OCI-LY7 (cell line): ENCODE measurements around the gene SORBS2. TPM values are rescaled to one million over a fixed set of nuclear protein-coding genes. Genes with fewer than 3 reads are reported as not detected.
"Not testable (repeated sequence)": the region's sequence is repeated elsewhere in the genome, so short reads cannot be mapped to it uniquely, and the experiment has no call there.

Source experiments
- BruUV-seq: library from RNA; stranded (reverse); fragments of 400-500 nt; replicated peaks from 2 replicates; lab custom pipeline; 2021; lab: Mats Ljungman, UMichigan
- CTCF ChIA-PET: fragments of 300-600 bp; sonication (Branson Sonifier 250); formaldehyde crosslinking; loops from one replicate; lab custom pipeline; 2022; ENCODE audit warnings: antibody characterized with exemption; ENCODE audit not compliant: unreplicated experiment; lab: Charles Lee
- POLR2A ChIA-PET: fragments of 300-600 bp; sonication (Branson Sonifier 250); formaldehyde crosslinking; loops from one replicate; lab custom pipeline; 2022; ENCODE audit warnings: antibody characterized with exemption; lab: Charles Lee
- DNase-seq: peaks from one replicate; pipeline ENCODE4 v3.0.0-alpha.2; 2015; ENCODE audit warnings: low spot score
- H2AFZ ChIP-seq: fragments of 200-600 bp; sonication (generic), shearing (Covaris generic); 2 replicates; pipeline ENCODE4 v1.6.1; 2014; ENCODE audit warnings: mild to moderate bottlenecking, antibody characterized with exemption, low read length, moderate library complexity
- H3K27ac ChIP-seq: fragments of 200-600 bp; sonication (generic); 2 replicates; pipeline ENCODE4 v1.5.1; 2014; ENCODE audit warnings: mixed run types, low read depth, mild to moderate bottlenecking, moderate library complexity, low read length, inconsistent platforms; ENCODE audit not compliant: poor library complexity, severe bottlenecking
- H3K36me3 ChIP-seq: fragments of 200-600 bp; sonication (generic); 2 replicates; pipeline ENCODE4 v1.6.1; 2014; ENCODE audit warnings: mild to moderate bottlenecking, antibody characterized with exemption, low read length, moderate library complexity, mixed read lengths; ENCODE audit not compliant: insufficient read depth
- H3K4me1 ChIP-seq: fragments of 200-600 bp; sonication (generic); 2 replicates; pipeline ENCODE4 v1.5.1; 2014; ENCODE audit warnings: mild to moderate bottlenecking, low read length; ENCODE audit not compliant: insufficient read depth, poor library complexity, severe bottlenecking
- H3K4me2 ChIP-seq: fragments of 200-600 bp; sonication (generic); 2 replicates; pipeline ENCODE4 v1.6.1; 2014; ENCODE audit warnings: mild to moderate bottlenecking, low read length
- H3K4me3 ChIP-seq: fragments of 200-600 bp; sonication (generic); 2 replicates; pipeline ENCODE4 v1.5.1; 2014; ENCODE audit warnings: mild to moderate bottlenecking, low read depth, low read length; ENCODE audit not compliant: poor library complexity, severe bottlenecking
- H3K79me2 ChIP-seq: fragments of 200-600 bp; sonication (generic); 2 replicates; pipeline ENCODE4 v1.6.1; 2016; ENCODE audit warnings: low read depth, mild to moderate bottlenecking, low read length, moderate library complexity, mixed read lengths; ENCODE audit not compliant: insufficient read depth
- H3K9me2 ChIP-seq: fragments of 200-600 bp; sonication (generic); 2 replicates; pipeline ENCODE4 v1.6.1; 2016; ENCODE audit warnings: mild to moderate bottlenecking, low read length, mixed read lengths; ENCODE audit not compliant: insufficient read depth
- H3K9me3 ChIP-seq: fragments of 200-600 bp; sonication (generic); 2 replicates; pipeline ENCODE4 v1.6.1; 2014; ENCODE audit warnings: mild to moderate bottlenecking, mixed run types, low read length, mixed read lengths
- H4K20me1 ChIP-seq: fragments of 200-600 bp; sonication (generic); 2 replicates; pipeline ENCODE4 v1.6.1; 2014; ENCODE audit warnings: mild to moderate bottlenecking, antibody characterized with exemption, low read length, moderate library complexity, mixed read lengths; ENCODE audit not compliant: insufficient read depth
- EZH2phosphoT487 ChIP-seq: fragments of 200-600 bp; sonication (generic); IDR thresholded peaks from 2 replicates; pipeline ENCODE4 v1.6.1; 2018; ENCODE audit warnings: low read depth, borderline replicate concordance, mild to moderate bottlenecking, mixed run types, antibody characterized with exemption, low read length, moderate library complexity, mixed read lengths
- intact Hi-C: fragments of 100-400 bp; cut with micrococcal nuclease; formaldehyde crosslinking; loops from one replicate; pipeline ENCODE4 v1.10.0; 2022; ENCODE audit not compliant: unreplicated experiment
- total RNA-seq, 2 experiments: library from RNA; depleted of rRNA in 1 of 2; stranded (reverse); fragments of >200 nt in 1 of 2; shearing (Covaris generic) in 1 of 2; gene quantifications; 2 replicates each; pipeline ENCODE4 v1.2.3, GENCODE V29; 2014 to 2022
- TF ChIP-seq, protein P1 (sequence below): fragments of 200-600 bp; sonication (generic); conservative IDR thresholded peaks from 2 replicates; pipeline ENCODE4 v1.5.1; 2014; ENCODE audit warnings: mild to moderate bottlenecking, antibody characterized with exemption, low read length, moderate library complexity, mixed read lengths

Gene SORBS2
- total RNA-seq, 2 experiments from 2014 or later, result 33.2 to 43.5 TPM

DNA sequence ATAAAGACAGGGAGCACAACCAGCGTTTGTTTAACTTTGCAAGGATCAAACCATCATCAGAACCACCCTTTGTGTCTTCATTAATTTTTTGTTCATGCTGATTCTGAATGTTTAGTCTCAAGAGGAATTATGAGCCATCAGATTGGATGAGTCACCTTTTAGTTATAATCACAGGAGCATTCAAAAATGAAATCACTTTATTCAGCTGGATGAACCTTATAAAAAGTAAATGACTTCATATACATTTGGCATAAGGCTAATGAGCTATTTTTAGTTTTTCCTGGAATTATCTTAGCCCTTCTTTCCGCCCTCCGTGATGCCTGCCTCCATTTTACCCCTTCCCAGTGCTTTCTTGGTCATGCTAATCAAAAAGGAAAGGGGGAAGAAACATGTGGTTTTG lies 103.6 kb downstream of the SORBS2 start:
- TF ChIP-seq, protein P1, sequence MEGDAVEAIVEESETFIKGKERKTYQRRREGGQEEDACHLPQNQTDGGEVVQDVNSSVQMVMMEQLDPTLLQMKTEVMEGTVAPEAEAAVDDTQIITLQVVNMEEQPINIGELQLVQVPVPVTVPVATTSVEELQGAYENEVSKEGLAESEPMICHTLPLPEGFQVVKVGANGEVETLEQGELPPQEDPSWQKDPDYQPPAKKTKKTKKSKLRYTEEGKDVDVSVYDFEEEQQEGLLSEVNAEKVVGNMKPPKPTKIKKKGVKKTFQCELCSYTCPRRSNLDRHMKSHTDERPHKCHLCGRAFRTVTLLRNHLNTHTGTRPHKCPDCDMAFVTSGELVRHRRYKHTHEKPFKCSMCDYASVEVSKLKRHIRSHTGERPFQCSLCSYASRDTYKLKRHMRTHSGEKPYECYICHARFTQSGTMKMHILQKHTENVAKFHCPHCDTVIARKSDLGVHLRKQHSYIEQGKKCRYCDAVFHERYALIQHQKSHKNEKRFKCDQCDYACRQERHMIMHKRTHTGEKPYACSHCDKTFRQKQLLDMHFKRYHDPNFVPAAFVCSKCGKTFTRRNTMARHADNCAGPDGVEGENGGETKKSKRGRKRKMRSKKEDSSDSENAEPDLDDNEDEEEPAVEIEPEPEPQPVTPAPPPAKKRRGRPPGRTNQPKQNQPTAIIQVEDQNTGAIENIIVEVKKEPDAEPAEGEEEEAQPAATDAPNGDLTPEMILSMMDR, result no peak
- no peak for TF ChIP-seq EZH2phosphoT487
- no peaks in the 10 kb centered on the region for H4K20me1 ChIP-seq
- no peaks in the 10 kb centered on the region for H3K4me1 ChIP-seq
- DNase-seq, result no peak
- H3K79me2 ChIP-seq, result no peaks in the 10 kb centered on the region
- ChIA-PET CTCF (no interaction called here), POLR2A (interaction anchor here (0.6 kb wide), 1 partner anchor 133 kb away, joined by 3 read pairs; no protein-coding TSS in a partner anchor)
- H3K27ac ChIP-seq, result no peak overlapping the region
- H3K9me3 ChIP-seq, result peaks cover 11% of the 10 kb centered on the region; the same call in 1 of the 2 replicates
- no peak overlapping the region for H2AFZ ChIP-seq
- no TSS peak for BruUV-seq
- H3K4me3 ChIP-seq, result no peak overlapping the region
- no peaks in the 10 kb centered on the region for H3K36me3 ChIP-seq
- H3K9me2 ChIP-seq, result no peaks in the 10 kb centered on the region
- H3K4me2 ChIP-seq, result no peak overlapping the region
- intact Hi-C loops, result no loop called here

DNA sequence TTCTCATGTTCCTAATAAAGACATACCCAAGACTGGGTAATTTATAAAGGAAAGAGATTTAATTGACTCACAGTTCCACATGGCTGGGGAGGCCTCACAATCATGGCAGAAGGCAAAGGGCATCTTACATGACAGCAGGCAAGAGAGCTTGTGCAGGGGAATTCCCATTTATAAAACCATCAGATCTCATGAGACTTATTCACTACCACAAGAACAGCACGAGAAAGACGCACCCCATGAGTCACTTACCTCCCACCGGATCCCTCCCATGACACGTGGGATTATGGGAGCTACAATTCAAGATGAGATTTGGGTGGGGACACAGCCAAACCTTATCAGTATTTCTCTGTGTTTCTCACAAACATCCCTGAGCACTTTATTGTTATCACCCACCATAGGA lies 104.4 kb downstream of the SORBS2 start:
- H3K27ac ChIP-seq, POLR2A ChIA-PET, CTCF ChIA-PET, H4K20me1 ChIP-seq, H3K79me2 ChIP-seq, H3K4me3 ChIP-seq, H3K4me1 ChIP-seq, H3K36me3 ChIP-seq, H3K4me2 ChIP-seq, BruUV-seq, H3K9me2 ChIP-seq, DNase-seq, H2AFZ ChIP-seq, intact Hi-C loops: not testable (repeated sequence)
- H3K9me3 ChIP-seq, result peaks cover 11% of the 10 kb centered on the region; the same call in 1 of the 2 replicates

DNA sequence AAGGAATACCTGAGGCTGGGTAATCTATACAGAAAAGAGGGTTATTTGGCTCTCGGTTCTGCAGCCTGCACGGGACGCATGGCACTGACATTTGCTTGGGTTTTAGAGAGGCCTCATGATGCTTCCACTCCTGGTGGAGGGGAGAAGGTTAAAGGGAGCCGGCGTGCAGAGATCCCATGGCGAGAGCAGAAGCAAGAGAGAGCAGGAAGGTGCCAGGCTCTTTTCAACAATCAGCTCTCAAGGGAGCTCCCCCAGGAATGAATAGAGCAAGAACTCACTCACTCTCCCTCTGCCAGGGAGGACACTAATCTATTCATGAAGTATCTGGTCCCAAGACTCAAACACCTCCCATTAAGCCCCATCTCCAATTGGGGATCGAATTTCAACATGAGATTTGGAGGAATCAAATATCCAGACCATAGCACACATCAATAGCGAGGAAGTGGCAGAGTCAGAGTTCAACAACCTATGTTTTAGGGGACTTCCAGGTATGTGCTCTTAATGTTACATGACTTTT lies 109.8 kb downstream of the SORBS2 start:
- Histone ChIP-seq H3K79me2 (no peaks in the 10 kb centered on the region), H4K20me1 (no peaks in the 10 kb centered on the region), H3K4me1 (no peaks in the 10 kb centered on the region), H3K4me2 (no peak overlapping the region), H2AFZ (no peak overlapping the region), H3K27ac (no peak overlapping the region), H3K4me3 (no peak overlapping the region), H3K36me3 (no peaks in the 10 kb centered on the region), H3K9me2 (no peaks in the 10 kb centered on the region), H3K9me3 (peaks cover 11% of the 10 kb centered on the region; the same call in 1 of the 2 replicates)
- BruUV-seq, result no TSS peak
- no peak for TF ChIP-seq EZH2phosphoT487
- TF ChIP-seq, protein P1, result no peak
- CTCF ChIA-PET, result no interaction called here
- POLR2A ChIA-PET, result no interaction called here
- intact Hi-C loops, result no loop called here
- no peak for DNase-seq
